Uterus (tissue), 4 donors: ENCODE data around the gene ESRP2. TPM values are rescaled to one million over a fixed set of nuclear protein-coding genes. Genes with fewer than 3 reads are reported as not detected.

Source experiments
- DNase-seq, 2 donors: peaks; one replicate each; pipeline ENCODE4 v3.0.0-alpha.2; 2019 to 2020
- H3K27ac ChIP-seq, 2 donors: fragments of 200-600 bp; sonication (generic); 1 replicate in 1 of 2; 2 replicates in 1 of 2; pipeline ENCODE4 v1.5.1; 2016 to 2018
- H3K27me3 ChIP-seq, 2 donors: fragments of 200-600 bp; sonication (generic); one replicate each; pipeline ENCODE4 v1.5.1; 2018 to 2019; ENCODE audit warnings: control low read depth in 1 of 2
- H3K36me3 ChIP-seq, 2 donors: fragments of 200-600 bp; sonication (generic); one replicate each; pipeline ENCODE4 v1.5.1; 2019; ENCODE audit warnings: control low read depth in 1 of 2
- H3K4me1 ChIP-seq, 2 donors: fragments of 200-600 bp; sonication (generic); one replicate each; pipeline ENCODE4 v1.5.1; 2018 to 2019; ENCODE audit warnings: control low read depth in 1 of 2
- H3K4me3 ChIP-seq, 2 donors: fragments of 200-600 bp; sonication (generic); 1 replicate in 1 of 2; 2 replicates in 1 of 2; pipeline ENCODE4 v1.5.1; 2018 to 2019; ENCODE audit warnings: mild to moderate bottlenecking in 1 of 2
- H3K9me3 ChIP-seq, 2 donors: fragments of 200-600 bp; sonication (generic); one replicate each; pipeline ENCODE4 v1.5.1; 2019; ENCODE audit warnings: control low read depth in 1 of 2
- POLR2A ChIP-seq, 2 donors: fragments of 450-650 bp; IDR thresholded peaks; one replicate each; pipeline ENCODE4 v1.6.1; 2016; ENCODE audit warnings: antibody characterized with exemption in 2 of 2, mild to moderate bottlenecking in 1 of 2, moderate library complexity in 1 of 2
- intact Hi-C: fragments of 100-400 bp; cut with DNase I; formaldehyde crosslinking; loops from one replicate; pipeline ENCODE4 v1.15.1; 2023; ENCODE audit warnings: low total_unique reads
- microRNA-seq: library from miRNA; unstranded; fragments of <30 nt; microRNA quantifications from one replicate; pipeline ENCODE4, GENCODE V29; 2016; ENCODE audit warnings: borderline microRNAs expressed, borderline replicate concordance
- small RNA-seq: library from RNA; depleted of rRNA; stranded (forward); fragments of <200 nt; gene quantifications from one replicate; pipeline ENCODE3, GENCODE V24; 2016
- total RNA-seq, 4 donors: library from RNA; depleted of rRNA in 3 of 4; stranded (reverse); fragments of >200 nt in 3 of 4; gene quantifications; one replicate each; pipeline versions ENCODE4 v1.1.0 to v1.2.4, GENCODE V29; 2014 to 2023
- TF ChIP-seq, protein P1 (sequence below), 4 experiments: fragments of 200-600 bp in 2 of 4; fragments of 450-650 bp in 2 of 4; sonication (generic) in 2 of 4; IDR thresholded peaks; one replicate each; pipeline ENCODE4 v1.5.1; 2016 to 2019; ENCODE audit warnings: antibody characterized with exemption in 4 of 4, mild to moderate bottlenecking in 2 of 4, moderate library complexity in 1 of 4
- donor health status: DM: yes; HTN: yes; CAD: no.

Gene ESRP2
- total RNA-seq, 4 donors from 2014 or later, result 0.26 to 5.3 (median 0.50) TPM

DNA sequence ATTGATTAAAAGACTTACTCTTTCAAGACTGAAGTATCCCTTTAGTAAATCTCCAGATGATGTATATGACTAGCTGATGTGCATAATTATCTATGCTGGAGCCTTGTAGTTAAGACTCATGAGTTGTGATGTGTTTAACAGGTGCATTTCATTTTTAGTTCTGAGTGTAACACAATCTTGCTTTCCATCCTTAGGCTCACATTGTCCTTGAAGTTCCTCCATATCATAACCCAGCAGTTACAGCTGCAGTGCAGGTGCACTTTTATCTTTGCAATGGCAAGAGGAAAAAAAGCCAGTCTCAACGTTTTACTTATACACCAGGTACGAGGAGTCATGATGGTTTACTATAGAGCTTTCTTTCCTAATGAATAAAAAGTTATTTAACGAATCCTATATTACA lies 52.9 kb downstream of the ESRP2 start:
- H3K9me3 ChIP-seq, result no peaks in the 10 kb centered on the region
- H3K4me3 ChIP-seq, result no peak overlapping the region
- no peak overlapping the region for H3K27ac ChIP-seq
- DNase-seq, result no peak
- TF ChIP-seq POLR2A (IDR thresholded peaks at IDR 0.05), result no peak
- TF ChIP-seq, protein P1, sequence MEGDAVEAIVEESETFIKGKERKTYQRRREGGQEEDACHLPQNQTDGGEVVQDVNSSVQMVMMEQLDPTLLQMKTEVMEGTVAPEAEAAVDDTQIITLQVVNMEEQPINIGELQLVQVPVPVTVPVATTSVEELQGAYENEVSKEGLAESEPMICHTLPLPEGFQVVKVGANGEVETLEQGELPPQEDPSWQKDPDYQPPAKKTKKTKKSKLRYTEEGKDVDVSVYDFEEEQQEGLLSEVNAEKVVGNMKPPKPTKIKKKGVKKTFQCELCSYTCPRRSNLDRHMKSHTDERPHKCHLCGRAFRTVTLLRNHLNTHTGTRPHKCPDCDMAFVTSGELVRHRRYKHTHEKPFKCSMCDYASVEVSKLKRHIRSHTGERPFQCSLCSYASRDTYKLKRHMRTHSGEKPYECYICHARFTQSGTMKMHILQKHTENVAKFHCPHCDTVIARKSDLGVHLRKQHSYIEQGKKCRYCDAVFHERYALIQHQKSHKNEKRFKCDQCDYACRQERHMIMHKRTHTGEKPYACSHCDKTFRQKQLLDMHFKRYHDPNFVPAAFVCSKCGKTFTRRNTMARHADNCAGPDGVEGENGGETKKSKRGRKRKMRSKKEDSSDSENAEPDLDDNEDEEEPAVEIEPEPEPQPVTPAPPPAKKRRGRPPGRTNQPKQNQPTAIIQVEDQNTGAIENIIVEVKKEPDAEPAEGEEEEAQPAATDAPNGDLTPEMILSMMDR (IDR thresholded peaks at IDR 0.05), result no peak
- no peaks in the 10 kb centered on the region for H3K36me3 ChIP-seq
- no peaks in the 10 kb centered on the region for H3K27me3 ChIP-seq
- no peaks in the 10 kb centered on the region for H3K4me1 ChIP-seq
- intact Hi-C loops, result no loop called here

DNA sequence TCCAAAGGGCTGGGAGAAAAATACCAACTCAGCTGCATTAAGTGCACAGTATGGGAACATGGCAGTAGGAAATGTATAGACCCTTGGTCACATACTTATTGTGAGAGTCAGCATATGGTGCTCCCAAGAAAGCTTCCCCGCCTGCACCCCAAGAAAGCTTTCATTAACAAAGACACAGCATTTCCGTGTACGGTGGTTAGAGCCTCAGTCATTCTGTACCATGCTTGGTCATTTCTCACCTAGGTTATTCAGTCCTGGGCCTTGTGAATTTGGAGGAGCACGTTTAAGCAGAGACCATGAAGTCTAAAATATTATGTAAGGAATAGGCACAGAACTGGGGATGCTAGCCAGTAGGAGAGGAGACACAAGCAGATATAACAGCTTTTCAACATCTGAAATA lies 56.1 kb downstream of the ESRP2 start:
- Histone ChIP-seq H3K27me3 (no peaks in the 10 kb centered on the region), H3K27ac (no peak overlapping the region), H3K4me3 (no peak overlapping the region), H3K9me3 (no peaks in the 10 kb centered on the region), H3K36me3 (no peaks in the 10 kb centered on the region), H3K4me1 (no peaks in the 10 kb centered on the region)
- TF ChIP-seq, protein P1 (IDR thresholded peaks at IDR 0.05), result no peak
- TF ChIP-seq POLR2A (IDR thresholded peaks at IDR 0.05), result no peak
- no peak for DNase-seq
- intact Hi-C loops, result no loop called here

DNA sequence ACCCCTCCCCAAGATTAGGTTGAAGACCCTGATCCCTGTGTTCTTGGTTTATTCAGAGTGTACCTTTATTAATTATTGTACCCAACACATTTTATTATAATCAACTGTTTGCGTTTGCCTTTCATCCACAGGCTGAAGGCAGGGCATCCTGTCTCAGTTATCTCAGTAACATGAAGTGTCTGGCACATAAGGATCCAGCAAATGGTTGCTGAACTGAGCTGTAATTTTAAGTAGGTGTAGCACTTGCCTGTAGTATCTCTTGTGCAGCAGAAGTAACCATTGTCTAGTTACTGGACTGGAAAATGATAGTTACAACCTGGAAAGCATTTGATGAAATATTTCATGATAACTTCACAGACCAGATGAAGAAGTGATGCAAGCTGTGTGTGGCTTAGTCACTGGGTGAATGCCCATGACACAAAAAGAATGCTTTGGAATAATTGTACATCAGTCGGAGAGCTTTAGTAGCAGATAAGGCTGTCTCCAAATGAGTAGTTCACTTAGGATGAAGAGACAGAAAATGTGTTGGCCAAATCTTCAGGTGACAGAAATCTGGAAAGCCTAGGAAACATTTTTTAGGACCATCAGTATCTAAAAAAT lies 56.6 kb downstream of the ESRP2 start:
- Histone ChIP-seq H3K36me3 (no peaks in the 10 kb centered on the region), H3K27me3 (no peaks in the 10 kb centered on the region)
- intact Hi-C loops, result no loop called here

More for the DNA sequence above, 56.6 kb downstream of the ESRP2 start:
- Histone ChIP-seq H3K27ac (no peak overlapping the region), H3K9me3 (no peaks in the 10 kb centered on the region), H3K4me1 (no peaks in the 10 kb centered on the region), H3K4me3 (no peak overlapping the region)
- no peak for DNase-seq
- TF ChIP-seq, protein P1 (IDR thresholded peaks at IDR 0.05), result no peak
- TF ChIP-seq POLR2A (IDR thresholded peaks at IDR 0.05), result no peak

Small RNAs within 50 kb of the gene (microRNA-seq; reads per million reads assigned to microRNA genes)
- gene MIR6773, result not detected

Small RNAs within 50 kb of the gene (small RNA-seq; reads per million reads assigned to genes)
- gene RF00554 (not detected), gene RNU6-1262P (not detected)

Other genes with a start within 250 kb of the ESRP2 start
- 1 to 10 TPM in 1 of 4 donors, under 1 TPM in 2, not detected in 1; 0.77 to 2.3 (median 0.83) TPM for gene DPEP2, start 236.6 kb downstream of the ESRP2 start, total RNA-seq
- gene DPEP2NB, start 220.2 kb downstream of the ESRP2 start, total RNA-seq, result not detected
- 10 to 100 TPM in 2 of 4 donors, 1 to 10 TPM in 2; 2.9 to 14.1 (median 11.8) TPM for gene DDX28, start 212.9 kb downstream of the ESRP2 start, total RNA-seq
- gene DUS2, start 212.8 kb downstream of the ESRP2 start, total RNA-seq, result 10 to 100 TPM in 1 of 4 donors, 1 to 10 TPM in 3; 2.0 to 18.4 (median 5.6) TPM
- gene NFATC3, start 150.8 kb downstream of the ESRP2 start, total RNA-seq, result 10 to 100 TPM; 22.6 to 74.0 (median 48.4) TPM
- 10 to 100 TPM in 2 of 4 donors, 1 to 10 TPM in 1, under 1 TPM in 1; 0.51 to 22.3 (median 7.9) TPM for gene PLA2G15, start 9.2 kb upstream of the ESRP2 start, total RNA-seq
- 10 to 100 TPM in 2 of 4 donors, 1 to 10 TPM in 2; 6.8 to 40.0 (median 19.6) TPM for gene SLC7A6, start 28.4 kb upstream of the ESRP2 start, total RNA-seq
- 10 to 100 TPM in 2 of 4 donors, 1 to 10 TPM in 2; 7.6 to 18.9 (median 13.4) TPM for gene SLC7A6OS, start 74.8 kb upstream of the ESRP2 start, total RNA-seq
- 100 to 1,000 TPM in 1 of 4 donors, 10 to 100 TPM in 2, 1 to 10 TPM in 1; 8.2 to 111 (median 66.9) TPM for gene PRMT7, start 74.9 kb upstream of the ESRP2 start, total RNA-seq
- 1 to 10 TPM in 2 of 4 donors, under 1 TPM in 2; under 0.01 to 2.6 (median 0.75) TPM for gene SMPD3, start 212.4 kb upstream of the ESRP2 start, total RNA-seq